Neural cell (in vitro differentiated cells): ENCODE data around the gene GAS7.

Source experiments
- CTCF ChIP-seq: fragments of 450-650 bp; IDR thresholded peaks from 2 replicates; pipeline ENCODE4 v1.5.1; 2014; ENCODE audit warnings: antibody characterized with exemption, mild to moderate bottlenecking, moderate library complexity; ENCODE audit not compliant: poor library complexity, severe bottlenecking
- EP300 ChIP-seq: fragments of 450-650 bp; conservative IDR thresholded peaks from 2 replicates; pipeline ENCODE4 v1.6.1; 2014; ENCODE audit warnings: antibody characterized with exemption, mild to moderate bottlenecking, moderate library complexity; ENCODE audit not compliant: poor library complexity, severe bottlenecking
- POLR2AphosphoS5 ChIP-seq: IDR thresholded peaks from 2 replicates; pipeline ENCODE4 v1.6.1; 2012
- RAD21 ChIP-seq: fragments of 450-650 bp; conservative IDR thresholded peaks from 2 replicates; pipeline ENCODE4 v1.6.1; 2014; ENCODE audit warnings: antibody characterized with exemption, mild to moderate bottlenecking, moderate library complexity
- TF ChIP-seq, protein P1 (sequence below): IDR thresholded peaks from 2 replicates; pipeline ENCODE4 v1.6.1; 2012; ENCODE audit warnings: borderline replicate concordance

- no peak for TF ChIP-seq EP300
- no peak for TF ChIP-seq RAD21
- no peak for TF ChIP-seq POLR2AphosphoS5
- TF ChIP-seq, protein P1, sequence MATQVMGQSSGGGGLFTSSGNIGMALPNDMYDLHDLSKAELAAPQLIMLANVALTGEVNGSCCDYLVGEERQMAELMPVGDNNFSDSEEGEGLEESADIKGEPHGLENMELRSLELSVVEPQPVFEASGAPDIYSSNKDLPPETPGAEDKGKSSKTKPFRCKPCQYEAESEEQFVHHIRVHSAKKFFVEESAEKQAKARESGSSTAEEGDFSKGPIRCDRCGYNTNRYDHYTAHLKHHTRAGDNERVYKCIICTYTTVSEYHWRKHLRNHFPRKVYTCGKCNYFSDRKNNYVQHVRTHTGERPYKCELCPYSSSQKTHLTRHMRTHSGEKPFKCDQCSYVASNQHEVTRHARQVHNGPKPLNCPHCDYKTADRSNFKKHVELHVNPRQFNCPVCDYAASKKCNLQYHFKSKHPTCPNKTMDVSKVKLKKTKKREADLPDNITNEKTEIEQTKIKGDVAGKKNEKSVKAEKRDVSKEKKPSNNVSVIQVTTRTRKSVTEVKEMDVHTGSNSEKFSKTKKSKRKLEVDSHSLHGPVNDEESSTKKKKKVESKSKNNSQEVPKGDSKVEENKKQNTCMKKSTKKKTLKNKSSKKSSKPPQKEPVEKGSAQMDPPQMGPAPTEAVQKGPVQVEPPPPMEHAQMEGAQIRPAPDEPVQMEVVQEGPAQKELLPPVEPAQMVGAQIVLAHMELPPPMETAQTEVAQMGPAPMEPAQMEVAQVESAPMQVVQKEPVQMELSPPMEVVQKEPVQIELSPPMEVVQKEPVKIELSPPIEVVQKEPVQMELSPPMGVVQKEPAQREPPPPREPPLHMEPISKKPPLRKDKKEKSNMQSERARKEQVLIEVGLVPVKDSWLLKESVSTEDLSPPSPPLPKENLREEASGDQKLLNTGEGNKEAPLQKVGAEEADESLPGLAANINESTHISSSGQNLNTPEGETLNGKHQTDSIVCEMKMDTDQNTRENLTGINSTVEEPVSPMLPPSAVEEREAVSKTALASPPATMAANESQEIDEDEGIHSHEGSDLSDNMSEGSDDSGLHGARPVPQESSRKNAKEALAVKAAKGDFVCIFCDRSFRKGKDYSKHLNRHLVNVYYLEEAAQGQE = no peak
- TF ChIP-seq CTCF = no peak
These were observed 26.8 kb downstream of the GAS7 start for GRCh38 chr17:10171581-10171981.
